IMR-90 (cell line): Measurements from ENCODE around the gene FERMT2. TPM values are rescaled to one million over a fixed set of nuclear protein-coding genes. Genes with fewer than 3 reads are reported as not detected.

Source experiments
- ATAC-seq: fragments of 200-7000 bp; cut with Tn5 transposase; 2 replicates; pipeline ENCODE4 v1.9.1; 2020; ENCODE audit warnings: low read depth, mild to moderate bottlenecking, moderate library complexity
- BruUV-seq: library from RNA; stranded (reverse); fragments of 400-500 nt; replicated peaks from 2 replicates; lab custom pipeline; 2021; lab: Mats Ljungman, UMichigan
- CTCF ChIA-PET: fragments of 300-600 bp; formaldehyde crosslinking; extraction: SDS; loops from one replicate; lab custom pipeline; 2021; ENCODE audit warnings: antibody characterized with exemption; lab: Yijun Ruan, JAX
- POLR2A ChIA-PET: fragments of 300-600 bp; sonication (Branson Sonifier 250); formaldehyde crosslinking; loops from one replicate; lab custom pipeline; 2022; ENCODE audit warnings: antibody characterized with exemption; ENCODE audit not compliant: unreplicated experiment; lab: Charles Lee
- DNase-seq: peaks from one replicate; pipeline ENCODE4 v3.0.0; 2013
- H2AFZ ChIP-seq: replicated peaks from 2 replicates; pipeline ENCODE3; 2013; ENCODE audit warnings: low read length, mild to moderate bottlenecking; ENCODE audit not compliant: poor library complexity
- H2AK5ac ChIP-seq: 2 replicates; pipeline ENCODE4 v1.6.1; 2013; ENCODE audit warnings: low read depth, low read length, inconsistent platforms
- H2AK9ac ChIP-seq: replicated peaks from 2 replicates; pipeline ENCODE3; 2013; ENCODE audit warnings: mild to moderate bottlenecking, low read depth, low read length, moderate library complexity; ENCODE audit not compliant: poor library complexity
- H2BK120ac ChIP-seq: 2 replicates; pipeline ENCODE4 v1.6.1; 2013; ENCODE audit warnings: low read depth, low read length, inconsistent platforms
- H2BK15ac ChIP-seq: 3 replicates; pipeline ENCODE4 v1.6.1; 2013; ENCODE audit warnings: low read depth, low read length, inconsistent platforms
- H2BK20ac ChIP-seq: 2 replicates; pipeline ENCODE4 v1.6.1; 2013; ENCODE audit warnings: low read depth, mild to moderate bottlenecking, inconsistent platforms, low read length, moderate library complexity
- H2BK5ac ChIP-seq: 2 replicates; pipeline ENCODE4 v1.6.1; 2013; ENCODE audit warnings: mild to moderate bottlenecking, low read depth, low read length, inconsistent platforms; ENCODE audit not compliant: poor library complexity, severe bottlenecking
- H3K14ac ChIP-seq: replicated peaks from 2 replicates; pipeline ENCODE4 v1.6.1; 2013; ENCODE audit warnings: low read depth, low read length, inconsistent platforms
- H3K18ac ChIP-seq: 2 replicates; pipeline ENCODE4 v1.6.1; 2013; ENCODE audit warnings: low read depth, low read length, control low read depth
- H3K23ac ChIP-seq: 2 replicates; pipeline ENCODE4 v1.6.1; 2013; ENCODE audit warnings: low read depth, low read length, inconsistent platforms
- H3K27ac ChIP-seq: 2 replicates; pipeline ENCODE4 v1.5.1; 2013; ENCODE audit warnings: mild to moderate bottlenecking, control low read depth, low read length; ENCODE audit not compliant: insufficient read depth
- H3K27me3 ChIP-seq: 2 replicates; pipeline ENCODE4 v1.6.1; 2013; ENCODE audit warnings: low read length; ENCODE audit not compliant: control insufficient read depth, insufficient read depth
- H3K36me3 ChIP-seq: 2 replicates; pipeline ENCODE4 v1.6.1; 2013; ENCODE audit warnings: low read length, mixed read lengths; ENCODE audit not compliant: control insufficient read depth, insufficient read depth
- H3K4ac ChIP-seq: 2 replicates; pipeline ENCODE4 v1.6.1; 2013; ENCODE audit warnings: low read depth, low read length, inconsistent platforms
- H3K4me1 ChIP-seq: 2 replicates; pipeline ENCODE4 v1.6.1; 2013; ENCODE audit warnings: low read length, mixed read lengths; ENCODE audit not compliant: control insufficient read depth, insufficient read depth
- H3K4me2 ChIP-seq: 2 replicates; pipeline ENCODE4 v1.6.1; 2013; ENCODE audit warnings: low read depth, mild to moderate bottlenecking, control low read depth, low read length, moderate library complexity
- H3K4me3 ChIP-seq: 2 replicates; pipeline ENCODE4 v1.5.1; 2013; ENCODE audit warnings: low read depth, mild to moderate bottlenecking, control low read depth, low read length, moderate library complexity; ENCODE audit not compliant: insufficient read depth
- H3K56ac ChIP-seq: 2 replicates; pipeline ENCODE4 v1.6.1; 2013; ENCODE audit warnings: low read length, inconsistent platforms; ENCODE audit not compliant: insufficient read depth; ENCODE audit errors: extremely low read depth
- H3K79me1 ChIP-seq, 2 experiments: 2 replicates each; pipeline ENCODE4 v1.6.1; 2013; ENCODE audit warnings: low read length in 2 of 2, inconsistent platforms in 1 of 2, low read depth in 1 of 2
- H3K9ac ChIP-seq: 2 replicates; pipeline ENCODE4 v1.6.1; 2013; ENCODE audit warnings: low read depth, low read length, control low read depth
- H3K9me1 ChIP-seq: 2 replicates; pipeline ENCODE4 v1.6.1; 2013; ENCODE audit warnings: low read length, inconsistent platforms; ENCODE audit not compliant: insufficient read depth
- H3K9me3 ChIP-seq: 2 replicates; pipeline ENCODE4 v1.6.1; 2013; ENCODE audit warnings: low read length; ENCODE audit not compliant: control insufficient read depth, insufficient read depth
- H4K20me1 ChIP-seq: 2 replicates; pipeline ENCODE4 v1.6.1; 2013; ENCODE audit warnings: low read length, inconsistent platforms; ENCODE audit not compliant: insufficient read depth
- H4K5ac ChIP-seq: 2 replicates; pipeline ENCODE4 v1.6.1; 2013; ENCODE audit warnings: mild to moderate bottlenecking, low read depth, low read length, control low read depth
- H4K8ac ChIP-seq, 2 experiments: 2 replicates each; pipeline ENCODE4 v1.6.1; 2013; ENCODE audit warnings: low read depth in 2 of 2, low read length in 2 of 2, control low read depth in 1 of 2, inconsistent platforms in 1 of 2
- H4K91ac ChIP-seq: 2 replicates; pipeline ENCODE4 v1.6.1; 2013; ENCODE audit warnings: low read depth, low read length, inconsistent platforms; ENCODE audit not compliant: insufficient read depth
- BHLHE40 ChIP-seq: fragments of 150-350 bp; IDR thresholded peaks from 2 replicates; pipeline ENCODE4 v1.6.1; 2016; ENCODE audit warnings: mild to moderate bottlenecking, low read depth, low read length
- CEBPB ChIP-seq: IDR thresholded peaks from 2 replicates; pipeline ENCODE4 v1.6.1; 2012; ENCODE audit warnings: low read depth, low read length, improper control_type of control experiment
- CHD1 ChIP-seq: IDR thresholded peaks from 2 replicates; pipeline ENCODE4 v1.6.1; 2012; ENCODE audit warnings: low read depth, low read length, improper control_type of control experiment
- CTCF ChIP-seq: conservative IDR thresholded peaks from 2 replicates; pipeline ENCODE4 v1.5.1; 2012; ENCODE audit warnings: mild to moderate bottlenecking, low read depth, low read length, improper control_type of control experiment
- ELK1 ChIP-seq: fragments of 150-350 bp; IDR thresholded peaks from 2 replicates; pipeline ENCODE4 v1.6.1; 2016; ENCODE audit warnings: low read depth, mild to moderate bottlenecking, low read length, moderate library complexity, borderline replicate concordance
- FOS ChIP-seq: fragments of 150-350 bp; IDR thresholded peaks from 2 replicates; pipeline ENCODE4 v1.6.1; 2016; ENCODE audit warnings: low read depth, low read length
- MAFK ChIP-seq: IDR thresholded peaks from 2 replicates; pipeline ENCODE4 v1.6.1; 2012; ENCODE audit warnings: low read depth, low read length, improper control_type of control experiment
- MAZ ChIP-seq: IDR thresholded peaks from 2 replicates; pipeline ENCODE4 v1.6.1; 2012; ENCODE audit warnings: low read depth, mild to moderate bottlenecking, low read length, improper control_type of control experiment, moderate library complexity, borderline replicate concordance
- MXI1 ChIP-seq: IDR thresholded peaks from 2 replicates; pipeline ENCODE4 v1.6.1; 2012; ENCODE audit warnings: low read depth, mild to moderate bottlenecking, low read length, moderate library complexity, borderline replicate concordance
- NFE2L2 ChIP-seq: fragments of 150-350 bp; IDR thresholded peaks from 2 replicates; pipeline ENCODE4 v1.6.1; 2016; ENCODE audit warnings: low read depth, mild to moderate bottlenecking, low read length
- POLR2A ChIP-seq: IDR thresholded peaks from 2 replicates; pipeline ENCODE4 v1.6.1; 2012; ENCODE audit warnings: mild to moderate bottlenecking, low read depth, low read length
- RAD21 ChIP-seq: IDR thresholded peaks from 2 replicates; pipeline ENCODE4 v1.6.1; 2012; ENCODE audit warnings: low read length, improper control_type of control experiment
- RCOR1 ChIP-seq: IDR thresholded peaks from 2 replicates; pipeline ENCODE4 v1.6.1; 2012; ENCODE audit warnings: mild to moderate bottlenecking, low read length, improper control_type of control experiment; ENCODE audit not compliant: insufficient replicate concordance
- RFX5 ChIP-seq: IDR thresholded peaks from 2 replicates; pipeline ENCODE4 v1.8.0; 2012; ENCODE audit warnings: low read depth, mild to moderate bottlenecking, low read length, moderate library complexity
- SMC3 ChIP-seq: fragments of 150-350 bp; IDR thresholded peaks from 2 replicates; pipeline ENCODE4 v1.6.1; 2016; ENCODE audit warnings: low read depth, mild to moderate bottlenecking, antibody characterized with exemption, low read length, moderate library complexity
- USF2 ChIP-seq: fragments of 150-350 bp; IDR thresholded peaks from 2 replicates; pipeline ENCODE4 v1.6.1; 2017; ENCODE audit warnings: mild to moderate bottlenecking, antibody characterized with exemption, low read length, low read depth
- WGBS, 2 experiments: methylation state at CpG; one replicate each; pipeline versions ENCODE4 v1.1.5 to v1.1.7; 2013; ENCODE audit warnings: missing lambda C conversion rate in 2 of 2; ENCODE audit not compliant: insufficient read length in 1 of 2; ENCODE audit errors: extremely low coverage in 2 of 2; 5-methylcytosine and 5-hydroxymethylcytosine counted together
- dilution Hi-C: fragments of 300-500 bp; cut with HindIII; formaldehyde crosslinking; loops from one replicate; pipeline ENCODE4 v1.14.3; 2018; ENCODE audit warnings: low sequenced_read_pairs; ENCODE audit not compliant: unreplicated experiment
- in situ Hi-C: fragments of 300-500 bp; cut with MboI; formaldehyde crosslinking; loops from 3 replicates; pipeline ENCODE4 v1.14.3; 2019; ENCODE audit warnings: low sequenced_read_pairs, inconsistent platforms, mixed read lengths
- intact Hi-C: fragments of 100-400 bp; cut with micrococcal nuclease; formaldehyde crosslinking; loops from 2 replicates; pipeline ENCODE4 v1.10.0; 2022
- polyA plus RNA-seq, 3 experiments: library from polyadenylated mRNA; depleted of rRNA; stranded (reverse); fragments of >200 nt; gene quantifications; 2 replicates each; pipeline ENCODE4 v1.2.3, GENCODE V29; 2012; ENCODE audit warnings: low replicate concordance in 1 of 3
- total RNA-seq: library from RNA; depleted of rRNA; stranded (reverse); fragments of >200 nt; gene quantifications from 2 replicates; pipeline ENCODE4 v1.2.3, GENCODE V29; 2012

Gene FERMT2
- total and polyA plus RNA-seq, 2 of the 4 experiments (the other 2 are of a cell fraction): 131 to 217 TPM

- Histone ChIP-seq H2BK5ac (peak overlapping the region; percentile 32), H3K9ac (no peak overlapping the region), H3K27ac (peak overlapping the region; percentile 35), H3K56ac (no peak overlapping the region), H2BK15ac (peak overlapping the region; percentile 12; the same call in 1 of the 3 replicates), H4K91ac (no peak overlapping the region), H3K4me1 (peaks cover 2% of the 10 kb centered on the region; the same call in 1 of the 2 replicates), H3K36me3 (peaks cover 59% of the 10 kb centered on the region), H3K9me3 (no peaks in the 10 kb centered on the region), H3K27me3 (no peaks in the 10 kb centered on the region), H2AFZ (no peak overlapping the region), H3K18ac (no peak overlapping the region), H2BK20ac (no peak overlapping the region), H3K4me2 (no peak overlapping the region), H3K23ac (0 out of 2 replicates have a peak overlapping the region, but pooled peaks have one; percentile 40), H4K5ac (no peak overlapping the region), H3K14ac (no peak overlapping the region), H4K8ac (peak overlapping the region in 1 of 2 experiments; percentile 18; a peak in 1 of 4 replicates), H3K4ac (peak overlapping the region; percentile 15; the same call in 1 of the 2 replicates), H3K4me3 (no peak overlapping the region), H3K9me1 (peaks cover 13% of the 10 kb centered on the region), H2BK120ac (no peak overlapping the region), H2AK5ac (no peak overlapping the region), H2AK9ac (peak overlapping the region; percentile 39), H3K79me1 (peaks cover 51 to 83% of the 10 kb centered on the region in 2 experiments), H4K20me1 (0 out of 2 replicates have a peak, but pooled peaks cover under 1% of the 10 kb centered on the region)
- TF ChIP-seq FOS: no peak
- TF ChIP-seq CEBPB: no peak
- no peak for TF ChIP-seq NFE2L2
- TF ChIP-seq POLR2A: no peak
- no peak for TF ChIP-seq MXI1
- TF ChIP-seq BHLHE40: no peak
- no peak for TF ChIP-seq MAZ
- no peak for TF ChIP-seq ELK1
- TF ChIP-seq SMC3: no peak
- TF ChIP-seq MAFK: no peak
- no peak for TF ChIP-seq RFX5
- no peak for TF ChIP-seq RCOR1
- TF ChIP-seq CHD1: no peak
- TF ChIP-seq RAD21: no peak
- no peak for TF ChIP-seq USF2
- no peak for TF ChIP-seq CTCF
- no TSS peak for BruUV-seq
- in situ Hi-C loops: no loop called here
- POLR2A ChIA-PET: no interaction called here
- ATAC-seq (no peak), DNase-seq (no peak)
- 85% methylated on average over 2 of the region's 3 CpGs; no CpG with 5 or more reads in 1 of the 2 experiments for WGBS, 2 experiments
- intact Hi-C loops: no loop called here
- CTCF ChIA-PET: interaction anchor here (0.8 kb wide), 1 partner anchor 71 kb away, joined by 3 read pairs; no protein-coding TSS in a partner anchor
- dilution Hi-C loops: no loop called here
Measured at GRCh38 chr14:52871606-52872005, 79.2 kb downstream of the FERMT2 start.
